ENCODE data around the gene PHLPP1. TPM values are rescaled to one million over a fixed set of nuclear protein-coding genes. Genes with fewer than 3 reads are reported as not detected.

PHLPP1 gene
- total RNA-seq, 1 experiment from 2014 or later: 6.6 TPM

DNA sequence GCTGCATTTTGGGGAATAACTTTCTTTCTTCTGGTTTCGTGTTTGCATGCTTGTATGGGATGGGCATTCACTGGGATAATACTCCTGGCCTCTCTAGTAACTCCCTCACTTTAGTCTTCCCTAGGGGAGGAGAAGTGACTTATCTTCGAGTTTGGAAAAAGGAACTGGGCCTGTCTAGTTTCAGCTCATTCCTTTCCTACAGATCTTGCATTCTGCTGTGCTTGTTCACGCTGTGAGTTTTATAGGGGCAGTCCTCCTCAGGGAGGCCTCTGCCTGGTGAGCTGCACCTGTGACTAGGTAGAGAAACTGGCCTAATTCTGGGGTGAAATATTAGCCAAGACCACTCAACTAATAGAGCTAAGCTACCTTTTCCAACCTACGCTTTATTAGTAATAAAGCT lies 50.9 kb downstream of the PHLPP1 start:
- no peak for DNase-seq (ENCODE audit: low spot score)
- in situ Hi-C loops (cut with HindIII; ENCODE audit: low sequenced_read_pairs): no loop called here

DNA sequence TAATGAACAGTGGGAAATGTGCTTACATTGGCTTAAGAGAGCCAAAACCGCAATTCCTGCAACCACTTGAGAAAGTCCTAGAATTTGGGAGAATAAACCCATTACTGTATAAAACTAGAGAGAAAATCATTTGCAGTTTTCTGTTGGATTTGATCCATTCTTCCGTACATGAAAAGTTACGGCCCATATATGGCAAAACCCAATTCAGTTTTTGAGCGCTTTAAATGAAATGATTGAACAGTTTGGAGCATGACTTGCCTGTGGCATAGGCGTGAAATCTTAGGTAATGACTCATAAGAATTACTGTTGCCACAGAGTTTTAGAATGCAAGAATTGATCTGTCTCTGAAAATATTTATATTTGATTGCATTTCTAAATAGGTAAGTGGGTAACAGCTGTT lies 52.0 kb downstream of the PHLPP1 start:
- in situ Hi-C loops (cut with HindIII; ENCODE audit: low sequenced_read_pairs): no loop called here
- no peak for DNase-seq (ENCODE audit: low spot score)

DNA sequence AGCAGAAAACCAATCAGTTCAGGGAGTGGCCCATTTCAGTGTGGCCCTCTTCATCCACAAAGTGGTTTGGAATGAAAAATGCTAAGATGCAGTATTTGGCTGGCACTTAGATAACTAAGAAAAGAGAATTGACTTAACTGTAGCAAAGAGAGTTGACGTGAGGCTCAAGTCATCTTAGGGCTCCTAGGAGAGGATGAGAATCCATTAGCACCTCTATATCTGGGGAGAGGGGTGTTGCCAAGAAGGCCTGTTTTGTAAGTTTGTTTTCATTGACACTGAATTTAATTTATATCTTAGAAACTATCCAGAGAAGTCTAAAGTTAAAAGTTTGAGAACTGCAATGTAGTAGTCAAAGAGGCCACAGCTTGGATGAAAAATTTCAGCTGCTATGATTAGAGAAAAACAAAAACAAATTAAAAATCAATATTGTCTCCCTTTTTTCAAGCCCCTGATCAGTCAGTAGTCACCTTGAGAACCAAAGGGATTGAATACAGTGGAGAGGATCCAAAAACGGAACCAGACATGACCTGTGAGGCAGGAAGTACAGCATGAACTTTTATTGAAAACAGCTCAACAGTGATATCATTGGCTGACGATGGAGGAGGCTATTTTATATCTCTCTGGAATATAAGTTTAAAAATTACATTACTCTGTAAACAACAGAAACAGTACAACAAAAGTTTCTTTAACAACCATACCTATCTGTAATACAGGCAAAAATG lies 52.7 kb downstream of the PHLPP1 start:
- DNase-seq (ENCODE audit: low spot score): no peak
- in situ Hi-C loops (cut with HindIII; ENCODE audit: low sequenced_read_pairs): no loop called here

DNA sequence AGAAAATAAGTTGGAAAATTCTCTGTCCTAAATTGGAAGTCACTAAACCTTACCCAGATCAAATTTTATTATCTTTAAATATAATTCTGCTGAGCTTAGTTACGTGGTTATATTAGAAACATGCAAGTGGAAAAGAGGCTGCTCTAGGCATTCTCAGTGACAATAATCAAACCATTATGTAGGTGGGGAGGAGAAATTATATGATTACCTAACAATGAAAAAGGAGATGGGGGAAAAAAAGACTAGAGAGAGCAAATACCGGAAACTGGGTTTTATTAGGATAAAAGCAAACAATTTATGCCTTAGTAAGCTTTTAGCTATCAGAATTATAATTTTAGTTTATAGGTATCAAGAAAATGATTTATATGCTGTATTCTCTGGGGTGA lies 53.2 kb downstream of the PHLPP1 start:
- in situ Hi-C loops (cut with HindIII; ENCODE audit: low sequenced_read_pairs): no loop called here
- no peak for DNase-seq (ENCODE audit: low spot score)

DNA sequence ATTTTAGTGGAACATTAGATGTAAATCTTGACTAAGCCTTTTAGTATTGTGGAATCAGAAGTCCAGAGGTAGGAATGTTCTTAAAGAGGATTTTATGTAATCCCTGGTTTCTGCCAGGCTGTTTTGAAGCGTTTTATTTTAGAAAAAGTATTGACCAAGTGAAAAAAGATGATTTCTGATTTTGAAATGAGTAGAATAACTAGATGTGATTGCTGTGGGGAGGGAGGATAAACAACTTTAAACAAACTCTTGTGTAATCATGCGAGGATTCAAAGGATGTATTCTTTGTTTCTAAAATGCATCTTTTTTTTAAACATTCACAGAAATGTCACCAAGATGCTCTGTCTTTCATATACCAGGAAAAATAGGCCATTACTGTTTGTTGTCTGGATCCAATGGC lies 53.9 kb downstream of the PHLPP1 start:
- in situ Hi-C loops (cut with HindIII; ENCODE audit: low sequenced_read_pairs): no loop called here
- DNase-seq (ENCODE audit: low spot score): no peak

DNA sequence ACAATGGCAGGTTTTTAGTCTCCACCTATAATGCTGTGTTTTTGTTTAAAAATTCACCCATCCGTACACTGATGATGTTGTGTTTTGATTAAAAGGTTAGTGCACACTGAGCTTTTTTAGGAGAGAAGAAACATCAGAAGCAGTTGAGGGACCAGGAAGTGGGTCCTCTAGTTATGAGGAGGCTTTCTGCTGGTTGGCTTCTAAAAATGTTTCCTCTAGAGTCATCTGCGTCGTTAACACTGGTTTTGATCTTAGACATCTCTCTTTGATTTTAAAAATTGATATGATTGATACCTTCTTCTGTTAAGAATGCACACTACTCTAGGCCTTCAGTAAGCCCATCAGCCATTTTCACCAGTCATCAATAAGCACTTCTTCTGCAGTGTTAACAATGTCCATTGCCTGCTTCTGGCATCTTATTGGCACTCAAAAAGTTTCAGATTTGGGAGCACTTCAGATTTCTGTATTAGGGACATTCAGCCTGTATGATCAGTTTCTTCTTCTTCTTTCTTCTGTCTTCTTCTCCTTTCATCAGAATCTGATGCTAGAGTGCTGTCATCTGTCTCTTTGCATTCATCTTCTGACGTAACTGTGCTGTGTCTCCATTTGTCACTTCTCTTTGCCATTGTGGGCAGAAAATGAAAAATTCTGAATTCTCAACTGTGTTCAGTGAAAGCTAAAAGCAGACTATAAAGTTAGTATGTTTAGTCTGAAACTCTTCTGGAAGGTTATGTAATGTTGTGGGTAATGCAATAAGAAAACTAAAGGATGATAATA lies 56.3 kb downstream of the PHLPP1 start:
- in situ Hi-C loops (cut with HindIII; ENCODE audit: low sequenced_read_pairs): no loop called here
- no peak for DNase-seq (ENCODE audit: low spot score)

DNA sequence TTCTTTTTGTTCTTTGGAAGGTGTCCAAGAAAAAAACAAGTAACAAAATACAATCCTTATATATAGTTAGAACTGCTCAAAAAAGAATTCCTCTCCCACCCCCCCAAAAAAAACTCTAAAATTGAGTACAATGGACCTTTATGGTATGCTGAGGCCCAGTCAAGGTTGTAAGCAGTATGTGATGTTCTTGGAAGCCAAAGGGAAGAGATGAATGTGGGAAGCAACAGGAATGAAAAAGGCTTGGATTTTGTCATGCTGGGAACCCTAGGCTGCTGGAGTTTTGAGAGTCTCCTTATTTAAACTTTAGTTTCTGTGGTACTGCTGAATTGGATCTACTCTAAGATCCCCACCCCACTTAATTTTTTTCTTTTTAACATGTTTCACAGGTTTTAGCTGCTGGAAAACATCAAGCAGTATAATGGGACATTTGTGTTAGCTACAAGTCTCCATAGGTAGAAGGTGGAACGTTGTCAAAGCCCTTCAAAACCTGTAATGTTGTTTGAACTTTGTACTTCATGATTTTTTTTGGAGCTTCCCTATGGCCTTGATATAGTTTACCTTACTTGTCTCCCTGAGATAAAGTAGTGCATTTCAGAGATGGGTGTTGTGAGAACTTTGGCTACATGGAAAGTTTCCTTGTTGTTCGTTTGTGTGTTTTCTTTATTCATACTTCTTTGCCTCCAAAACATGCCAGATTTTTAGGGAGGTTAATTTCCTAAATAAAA lies 57.7 kb downstream of the PHLPP1 start:
- DNase-seq (ENCODE audit: low spot score): no peak
- in situ Hi-C loops (cut with HindIII; ENCODE audit: low sequenced_read_pairs): no loop called here

DNA sequence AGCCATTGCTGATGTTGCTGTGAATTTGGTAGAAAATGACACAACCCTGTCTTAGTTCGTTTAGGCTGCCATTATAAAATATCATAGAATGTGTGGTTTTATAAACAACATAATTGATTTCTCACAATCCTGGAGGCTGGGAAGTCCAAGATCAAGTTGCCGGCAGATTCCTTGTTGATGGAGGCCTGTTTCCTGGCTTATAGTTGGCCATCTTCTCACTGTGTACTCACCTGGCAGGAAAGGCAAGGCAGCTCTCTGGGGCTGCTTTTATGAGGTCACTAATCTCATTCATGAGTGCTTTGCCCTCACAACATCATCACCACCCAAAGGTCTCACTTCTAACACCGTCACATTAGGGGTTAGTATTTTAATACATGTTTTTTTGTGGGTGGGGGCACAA lies 58.4 kb downstream of the PHLPP1 start:
- no peak for DNase-seq (ENCODE audit: low spot score)
- in situ Hi-C loops (cut with HindIII; ENCODE audit: low sequenced_read_pairs): no loop called here

DNA sequence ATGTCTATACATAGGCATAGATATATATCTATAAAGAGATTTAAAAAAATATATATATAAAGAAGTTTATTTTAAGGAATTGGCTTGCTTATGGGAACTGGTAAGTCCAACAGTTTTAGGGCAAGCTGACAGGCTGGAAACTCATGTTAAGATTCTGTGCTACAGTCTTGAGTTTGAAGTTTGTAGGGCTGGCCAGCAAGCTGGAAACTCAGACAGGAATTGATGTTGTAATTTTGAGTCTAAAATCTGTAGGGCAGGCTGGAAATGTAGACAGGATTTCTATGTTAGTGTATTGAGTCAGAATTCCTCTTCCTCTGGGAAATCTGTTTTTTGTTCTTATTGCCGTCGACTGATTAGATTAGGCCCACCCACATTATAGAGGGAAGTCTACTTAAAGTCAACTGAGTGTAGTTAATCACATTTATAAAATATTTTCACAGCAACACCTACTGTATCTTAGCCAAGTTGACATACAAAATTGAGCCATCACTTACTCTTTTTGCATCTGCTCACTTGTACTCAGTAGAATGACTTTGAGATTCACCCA lies 60.8 kb downstream of the PHLPP1 start:
- DNase-seq (ENCODE audit: low spot score): no peak
- in situ Hi-C loops (cut with HindIII; ENCODE audit: low sequenced_read_pairs): no loop called here

DNA sequence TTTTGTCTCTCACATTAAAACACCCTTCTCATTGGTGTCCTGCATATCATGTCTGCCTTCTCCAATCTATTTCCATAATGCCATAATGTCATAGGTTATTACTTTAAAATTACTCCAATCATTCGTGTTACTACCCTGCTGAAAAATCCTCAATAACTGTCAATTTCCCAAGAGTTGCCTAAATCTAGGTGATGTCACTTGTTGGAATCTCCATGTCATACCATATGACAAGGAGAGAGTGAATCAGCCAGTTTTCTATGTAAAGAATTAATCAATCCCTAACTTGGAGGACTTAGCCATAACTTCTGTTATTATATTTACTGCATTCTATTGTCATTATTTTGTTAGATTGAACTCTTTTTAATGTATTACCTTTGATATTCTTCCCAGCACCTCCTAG lies 62.5 kb downstream of the PHLPP1 start:
- in situ Hi-C loops (cut with HindIII; ENCODE audit: low sequenced_read_pairs): no loop called here
- no peak for DNase-seq (ENCODE audit: low spot score)

DNA sequence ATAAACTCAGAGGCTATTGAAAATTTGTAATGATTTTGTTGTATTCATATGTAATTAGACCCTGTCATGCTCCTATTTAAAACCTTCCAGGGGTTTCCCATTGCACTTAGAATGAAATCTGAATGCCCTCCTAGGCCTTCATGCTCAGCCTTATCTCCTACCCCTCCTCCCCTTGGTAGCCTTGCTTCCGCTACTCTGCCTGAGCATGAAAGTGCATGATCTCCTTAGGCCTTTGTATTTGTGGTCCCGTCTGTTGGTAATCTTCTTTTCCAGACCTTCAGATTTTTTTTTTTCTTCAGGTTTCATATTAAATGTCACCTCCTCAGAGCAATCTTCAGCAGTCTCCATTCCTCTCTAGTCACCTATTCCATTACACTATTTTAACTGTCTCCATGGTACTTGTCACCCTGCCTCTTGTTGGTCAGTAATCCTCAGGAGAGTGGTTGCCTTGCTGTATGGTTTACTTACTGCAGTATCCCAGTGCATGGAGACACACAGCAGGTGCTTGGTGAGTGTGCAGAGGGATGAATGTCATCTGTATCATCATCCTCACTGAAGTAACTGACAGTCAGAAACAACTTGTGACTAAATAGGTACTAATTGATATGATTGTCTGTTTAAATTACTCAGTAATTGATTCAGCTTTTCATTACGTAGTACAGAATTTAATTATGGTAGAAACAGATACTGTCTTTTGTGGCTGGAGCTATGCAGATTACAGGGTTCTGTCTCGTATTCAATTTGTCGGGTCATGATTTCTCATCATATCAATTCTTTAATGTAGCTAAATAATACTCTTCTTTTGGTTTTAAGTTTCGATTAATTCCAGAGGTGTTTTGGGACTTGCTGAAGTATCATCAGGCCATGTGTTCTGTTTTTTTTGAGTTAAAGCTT lies 63.9 kb downstream of the PHLPP1 start:
- DNase-seq (ENCODE audit: low spot score): no peak
- in situ Hi-C loops (cut with HindIII; ENCODE audit: low sequenced_read_pairs): no loop called here

DNA sequence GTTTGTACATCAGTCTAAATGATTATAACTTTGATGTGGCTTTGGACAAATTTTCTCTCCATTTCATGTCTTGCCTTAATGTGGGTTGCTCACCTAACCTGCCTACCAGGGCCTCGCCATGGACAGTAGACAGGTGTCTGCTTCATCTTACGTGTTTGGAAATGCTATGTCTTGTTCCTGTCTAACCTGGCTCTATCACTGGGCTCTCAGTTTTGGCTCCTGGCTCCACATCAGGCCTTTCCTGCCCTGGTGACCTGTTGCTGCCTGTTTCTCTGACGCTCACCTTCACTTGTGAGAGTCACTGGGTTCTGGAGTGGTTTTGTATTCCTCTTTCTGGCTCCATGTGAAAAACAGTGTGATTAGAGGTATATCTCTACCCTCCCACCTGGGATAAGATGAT lies 65.9 kb downstream of the PHLPP1 start:
- DNase-seq (ENCODE audit: low spot score): no peak

DNA sequence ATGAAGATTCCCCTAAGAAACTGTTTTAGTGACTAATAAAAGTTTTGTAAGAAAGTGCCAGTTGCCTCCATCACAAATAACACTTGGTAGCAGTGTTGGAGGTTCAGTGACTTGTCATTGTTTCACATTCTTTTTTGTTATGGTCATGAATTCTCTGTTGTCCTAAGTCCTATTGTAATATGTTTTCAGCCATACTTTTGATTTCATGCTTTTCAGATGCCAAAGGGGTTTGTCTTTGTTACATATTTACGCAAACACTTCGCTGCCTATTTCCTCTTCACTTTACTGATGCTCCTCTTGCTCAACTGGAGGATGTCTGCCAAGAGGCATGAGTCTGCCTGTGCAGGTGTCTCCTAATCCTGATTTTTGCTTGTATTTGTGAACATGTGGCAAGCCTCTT lies 66.6 kb downstream of the PHLPP1 start:
- no peak for DNase-seq (ENCODE audit: low spot score)
- in situ Hi-C loops (cut with HindIII; ENCODE audit: low sequenced_read_pairs): no loop called here

More for the DNA sequence above, 65.9 kb downstream of the PHLPP1 start:
- in situ Hi-C loops (cut with HindIII; ENCODE audit: low sequenced_read_pairs): no loop called here

DNA sequence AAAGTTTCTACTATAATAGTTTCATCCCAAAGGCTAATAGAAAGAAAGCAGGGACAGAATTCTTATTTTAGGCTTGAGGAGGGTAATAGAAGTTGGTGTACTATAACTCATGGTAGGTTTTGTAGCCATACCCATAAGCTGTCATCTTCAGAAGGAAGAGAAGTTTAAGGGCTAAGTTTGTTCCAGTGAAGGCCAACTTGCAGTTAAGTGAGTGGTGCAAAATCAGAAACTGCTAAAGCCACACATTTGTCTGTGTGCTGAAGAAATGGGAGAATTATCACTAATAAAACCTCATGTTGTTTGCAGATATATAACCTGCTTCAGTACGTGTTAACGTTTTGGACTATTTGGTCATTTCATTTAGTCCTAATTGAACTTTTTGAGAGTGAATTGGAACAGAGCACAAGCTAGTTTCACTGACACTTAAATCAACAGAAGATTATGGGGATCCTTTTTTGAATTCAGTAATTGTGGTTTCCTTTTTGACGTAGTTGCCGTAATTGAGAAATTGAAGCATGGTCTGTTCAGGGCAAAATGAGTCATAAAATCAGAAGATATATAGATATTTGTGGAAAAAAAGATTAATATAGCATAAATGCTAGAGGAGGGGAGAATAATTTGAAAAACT lies 69.1 kb downstream of the PHLPP1 start:
- no peak for DNase-seq (ENCODE audit: low spot score)
- in situ Hi-C loops (cut with HindIII; ENCODE audit: low sequenced_read_pairs): no loop called here

DNA sequence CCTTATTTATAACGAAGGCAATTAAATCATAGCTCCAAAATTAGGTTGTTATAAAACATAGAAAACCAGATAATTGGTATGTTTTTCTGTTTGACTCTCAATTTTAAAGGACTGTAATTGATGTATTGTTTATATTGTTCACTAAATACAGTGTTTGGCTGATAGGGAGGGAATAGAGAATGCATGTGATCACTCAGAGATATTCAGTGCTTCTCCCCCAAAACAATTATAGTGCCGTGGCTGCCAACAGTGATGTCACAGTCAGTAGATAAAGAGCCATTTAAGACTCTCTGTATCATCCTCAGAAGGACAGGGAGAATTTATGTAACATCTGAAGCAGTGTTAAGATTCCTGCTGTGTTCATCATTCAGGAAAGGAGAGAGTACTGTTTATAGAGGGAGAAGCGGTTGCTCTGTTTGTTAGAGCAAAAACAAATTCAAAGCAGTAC lies 69.6 kb downstream of the PHLPP1 start:
- DNase-seq (ENCODE audit: low spot score): peak; percentile 68
- in situ Hi-C loops (cut with HindIII; ENCODE audit: low sequenced_read_pairs): no loop called here

DNA sequence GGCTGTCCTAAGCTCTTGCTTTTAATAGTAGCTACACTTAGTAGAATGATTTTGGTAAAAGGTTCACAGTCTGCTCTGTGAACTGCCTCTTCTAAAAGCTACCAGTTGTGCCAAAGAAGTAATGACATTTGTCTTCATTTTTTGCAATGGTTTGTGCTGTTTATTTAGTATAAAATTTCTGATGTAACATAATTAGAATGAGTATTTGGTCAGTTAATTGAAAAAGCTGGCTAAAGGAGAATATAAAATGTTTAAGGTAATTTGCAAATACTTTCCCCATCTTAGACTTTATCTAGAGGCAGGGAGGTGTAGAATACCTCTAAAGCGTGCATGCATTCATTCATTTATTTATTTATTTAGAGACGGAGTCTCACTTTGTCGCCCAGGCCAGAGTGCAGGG lies 71.3 kb downstream of the PHLPP1 start:
- in situ Hi-C loops (cut with HindIII; ENCODE audit: low sequenced_read_pairs): no loop called here
- no peak for DNase-seq (ENCODE audit: low spot score)

DNA sequence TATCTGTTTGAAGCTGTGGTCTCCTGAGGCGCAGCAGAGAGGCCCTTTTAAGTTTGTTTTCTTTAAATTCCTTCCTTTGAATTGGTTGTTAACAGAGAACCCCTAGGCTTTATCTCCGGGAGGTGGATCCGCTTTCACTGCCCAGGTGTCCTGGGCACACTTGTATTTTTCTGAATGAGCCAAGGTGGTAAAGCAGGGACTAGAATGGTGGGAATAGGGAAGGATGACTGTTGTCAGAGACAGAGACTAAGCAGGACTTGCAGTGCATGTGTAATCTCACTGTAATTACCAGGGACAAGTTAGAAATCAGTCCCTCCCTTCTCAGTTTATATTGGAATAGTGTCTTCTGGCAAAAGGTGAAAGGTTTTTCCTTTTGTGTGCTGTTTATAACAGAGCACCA lies 72.8 kb downstream of the PHLPP1 start:
- DNase-seq (ENCODE audit: low spot score): no peak
- in situ Hi-C loops (cut with HindIII; ENCODE audit: low sequenced_read_pairs): no loop called here

DNA sequence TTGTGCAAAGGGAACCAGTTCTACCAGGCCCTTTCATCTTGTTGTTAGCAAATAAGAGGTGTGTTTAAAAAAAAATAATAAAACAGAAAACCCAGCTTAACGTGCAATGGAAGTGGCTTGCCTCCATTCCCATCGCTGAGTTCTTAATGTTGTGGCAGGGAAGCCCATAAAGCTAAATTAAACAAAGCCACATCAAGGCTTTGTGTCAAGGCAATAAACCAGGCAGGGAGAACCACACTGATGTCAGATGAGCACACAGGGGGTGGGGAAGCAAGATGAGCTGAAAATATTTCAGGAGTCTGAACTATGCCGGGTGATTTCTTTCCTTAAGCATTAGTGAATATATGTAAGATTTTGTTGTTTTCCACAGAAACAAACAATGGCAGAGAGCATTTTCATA lies 73.5 kb downstream of the PHLPP1 start:
- DNase-seq (ENCODE audit: low spot score): no peak
- in situ Hi-C loops (cut with HindIII; ENCODE audit: low sequenced_read_pairs): no loop called here

Data from G401 (cell line).